HCT116 (cell line): ENCODE data around the gene SH2B2. TPM values are rescaled to one million over a fixed set of nuclear protein-coding genes. Genes with fewer than 3 reads are reported as not detected.

Source experiments
- ATAC-seq: fragments of 200-7000 bp; cut with Tn5 transposase; 2 replicates; pipeline ENCODE4 v1.9.1; 2020; ENCODE audit warnings: mild to moderate bottlenecking, moderate library complexity
- BruUV-seq: library from RNA; stranded (reverse); fragments of 400-500 nt; replicated peaks from 2 replicates; lab custom pipeline; 2021; lab: Mats Ljungman, UMichigan
- CTCF ChIA-PET: fragments of 300-600 bp; sonication (Branson Sonifier 250); formaldehyde crosslinking; loops from one replicate; lab custom pipeline; 2021; ENCODE audit warnings: antibody characterized with exemption; lab: Charles Lee
- POLR2A ChIA-PET: fragments of 300-600, 350-600 bp; sonication (Branson Sonifier 250); formaldehyde crosslinking; loops from one replicate; lab custom pipeline; 2021; ENCODE audit warnings: antibody characterized with exemption; lab: Charles Lee
- RAD21 ChIA-PET, 2 experiments: fragments of 300-600 bp; sonication (Branson Sonifier 250); formaldehyde crosslinking; loops; one replicate each; lab custom pipeline; 2023; ENCODE audit warnings: low total read pairs in 2 of 2; ENCODE audit not compliant: uncharacterized antibody in 2 of 2, unreplicated experiment in 2 of 2, low non-redundant PET in 1 of 2; lab: Charles Lee
- DNase-seq: peaks from one replicate; pipeline ENCODE4 v3.0.0-alpha.2; 2010; ENCODE audit warnings: low read depth, low spot score
- H2AFZ ChIP-seq: fragments of 200-600 bp; shearing (Covaris generic), sonication (generic); 2 replicates; pipeline ENCODE4 v1.6.1; 2017; ENCODE audit warnings: low read depth, mixed run types, mixed read lengths, antibody characterized with exemption, low read length; ENCODE audit not compliant: poor library complexity, severe bottlenecking
- H3K27ac ChIP-seq: 2 replicates; pipeline ENCODE4 v1.5.1; 2012; ENCODE audit warnings: low read depth, low read length
- H3K27me3 ChIP-seq: fragments of 200-600 bp; sonication (generic); 2 replicates; pipeline ENCODE4 v1.6.1; 2016; ENCODE audit warnings: mixed run types, low read length, mixed read lengths; ENCODE audit not compliant: insufficient read depth
- H3K36me3 ChIP-seq, 2 experiments: fragments of 200-500 bp in 1 of 2; fragments of 200-600 bp in 1 of 2; sonication (Bioruptor generic) in 1 of 2; sonication (generic) in 1 of 2; 2 replicates each; pipeline versions ENCODE4 v1.5.1 to v1.6.1; 2014 to 2016; ENCODE audit warnings: low read length in 2 of 2, inconsistent platforms in 1 of 2, mixed read lengths in 1 of 2, mixed run types in 1 of 2; ENCODE audit not compliant: insufficient read depth in 2 of 2, control insufficient read depth in 1 of 2
- H3K4me1 ChIP-seq, 2 experiments: fragments of 200-600 bp in 1 of 2; sonication (generic) in 1 of 2; 2 replicates each; pipeline versions ENCODE4 v1.5.1 to v1.6.1; 2012 to 2017; ENCODE audit warnings: low read length in 2 of 2, inconsistent platforms in 1 of 2, mild to moderate bottlenecking in 1 of 2, mixed read lengths in 1 of 2, mixed run types in 1 of 2, moderate library complexity in 1 of 2; ENCODE audit not compliant: insufficient read depth in 2 of 2, control insufficient read depth in 1 of 2
- H3K4me2 ChIP-seq: fragments of 200-600 bp; sonication (generic); 2 replicates; pipeline ENCODE4 v1.6.1; 2017; ENCODE audit warnings: mixed run types, low read length, mixed read lengths
- H3K4me3 ChIP-seq, 2 experiments: fragments of 200-600 bp in 1 of 2; sonication (generic) in 1 of 2; replicated peaks in 1 of 2; 2 replicates each; pipeline ENCODE4 v1.5.1; 2011 to 2016; ENCODE audit warnings: low read length in 2 of 2, control low read depth in 1 of 2, low read depth in 1 of 2, mild to moderate bottlenecking in 1 of 2, mixed read lengths in 1 of 2, mixed run types in 1 of 2
- H3K79me2 ChIP-seq: fragments of 200-600 bp; sonication (generic); 2 replicates; pipeline ENCODE4 v1.6.1; 2017; ENCODE audit warnings: mild to moderate bottlenecking, mixed run types, low read length, moderate library complexity, mixed read lengths; ENCODE audit not compliant: insufficient read depth
- H3K9ac ChIP-seq: fragments of 200-600 bp; sonication (generic); 2 replicates; pipeline ENCODE4 v1.6.1; 2016; ENCODE audit warnings: low read length, mixed read lengths
- H3K9me2 ChIP-seq: fragments of 200-600 bp; sonication (generic), shearing (Covaris generic); 2 replicates; pipeline ENCODE4 v1.6.1; 2017; ENCODE audit warnings: mixed run types, mild to moderate bottlenecking, moderate library complexity; ENCODE audit not compliant: insufficient read depth
- H3K9me3 ChIP-seq, 2 experiments: fragments of 200-500 bp in 1 of 2; fragments of 200-600 bp in 1 of 2; sonication (Bioruptor generic) in 1 of 2; sonication (generic) in 1 of 2; 2 replicates each; pipeline ENCODE4 v1.6.1; 2014 to 2017; ENCODE audit warnings: low read length in 2 of 2, mixed read lengths in 2 of 2, inconsistent platforms in 1 of 2, low read depth in 1 of 2, mild to moderate bottlenecking in 1 of 2, mixed run types in 1 of 2, moderate library complexity in 1 of 2; ENCODE audit not compliant: control insufficient read depth in 1 of 2, insufficient read depth in 1 of 2
- H4K20me1 ChIP-seq: fragments of 200-600 bp; sonication (generic), shearing (Covaris generic); 2 replicates; pipeline ENCODE4 v1.6.1; 2017; ENCODE audit warnings: mixed run types, mild to moderate bottlenecking, moderate library complexity; ENCODE audit not compliant: insufficient read depth
- EGR1 ChIP-seq: IDR thresholded peaks from 2 replicates; pipeline ENCODE4 v1.6.1; 2012; ENCODE audit warnings: low read depth
- EZH2 ChIP-seq: fragments of 200-600 bp; sonication (generic); IDR thresholded peaks from 2 replicates; pipeline ENCODE4 v1.6.1; 2017; ENCODE audit warnings: antibody characterized with exemption, mixed run types
- JUND ChIP-seq: IDR thresholded peaks from 2 replicates; pipeline ENCODE4 v1.6.1; 2012
- POLR2AphosphoS5 ChIP-seq: IDR thresholded peaks from 2 replicates; pipeline ENCODE4 v1.6.1; 2011; ENCODE audit warnings: mild to moderate bottlenecking, low read depth, low read length, moderate library complexity
- RAD21 ChIP-seq: IDR thresholded peaks from 2 replicates; pipeline ENCODE4 v1.6.1; 2012; ENCODE audit warnings: low read depth, mild to moderate bottlenecking
- TCF7L2 ChIP-seq: IDR thresholded peaks from 2 replicates; pipeline ENCODE4 v1.7.0; 2011; ENCODE audit warnings: borderline replicate concordance, inconsistent platforms; ENCODE audit not compliant: insufficient read depth, insufficient read length; ENCODE audit errors: extremely low read depth
- ZBTB33 ChIP-seq: IDR thresholded peaks from 2 replicates; pipeline ENCODE4 v1.6.1; 2011; ENCODE audit warnings: mild to moderate bottlenecking, low read length, moderate library complexity; ENCODE audit not compliant: insufficient replicate concordance; ENCODE audit errors: extremely low read depth
- intact Hi-C: fragments of 100-400 bp; cut with micrococcal nuclease; formaldehyde crosslinking; loops from 2 replicates; pipeline ENCODE4 v1.10.0; 2022
- total RNA-seq: library from RNA; stranded (reverse); gene quantifications from one replicate; pipeline ENCODE4 v1.2.1, GENCODE V29; 2021; ENCODE audit not compliant: unreplicated experiment

SH2B2 gene
- total RNA-seq, 1 experiment from 2014 or later, result 11.8 TPM

GRCh38 chr7:102296514-102296913, 9.8 kb downstream of the SH2B2 start:
- H3K4me2 ChIP-seq, result no peak overlapping the region
- no peaks in the 10 kb centered on the region for H3K79me2 ChIP-seq
- no TSS peak for BruUV-seq
- H3K9me3 ChIP-seq, result no peaks in the 10 kb centered on the region
- no peak overlapping the region for H3K27ac ChIP-seq
- no peaks in the 10 kb centered on the region for H4K20me1 ChIP-seq
- TF ChIP-seq EZH2 (no peak), EGR1 (no peak), TCF7L2 (no peak), ZBTB33 (no peak), POLR2AphosphoS5 (no peak), RAD21 (no peak)
- no peak for DNase-seq
- H3K9me2 ChIP-seq, result no peaks in the 10 kb centered on the region
- no peak for ATAC-seq
- no peaks in the 10 kb centered on the region for H3K27me3 ChIP-seq
- ChIA-PET POLR2A (no interaction called here), CTCF (no interaction called here), RAD21 (no interaction called here)
- H3K9ac ChIP-seq, result no peak overlapping the region
- no peak overlapping the region for H2AFZ ChIP-seq
- intact Hi-C loops, result no loop called here
- H3K4me1 ChIP-seq, result peaks cover 0 to 3% of the 10 kb centered on the region in 2 experiments; a peak in 1 of 4 replicates
- no peaks in the 10 kb centered on the region for H3K36me3 ChIP-seq
- H3K4me3 ChIP-seq, result no peak overlapping the region

GRCh38 chr7:102297487-102298218, 11.0 kb downstream of the SH2B2 start:
- ChIA-PET POLR2A (no interaction called here), RAD21 (no interaction called here), CTCF (no interaction called here)
- Histone ChIP-seq H4K20me1 (no peaks in the 10 kb centered on the region), H3K4me1 (peaks cover 0 to 2% of the 10 kb centered on the region in 2 experiments; a peak in 1 of 4 replicates), H3K27me3 (no peaks in the 10 kb centered on the region), H3K9ac (no peak overlapping the region), H3K27ac (no peak overlapping the region), H3K36me3 (no peaks in the 10 kb centered on the region), H3K9me3 (no peaks in the 10 kb centered on the region), H3K4me2 (no peak overlapping the region), H3K9me2 (no peaks in the 10 kb centered on the region), H3K4me3 (no peak overlapping the region), H2AFZ (no peak overlapping the region), H3K79me2 (no peaks in the 10 kb centered on the region)
- no peak for TF ChIP-seq JUND
- ATAC-seq (no peak), DNase-seq (no peak)
- intact Hi-C loops, result no loop called here
- no TSS peak for BruUV-seq
